Osteocyte (in vitro differentiated cells): ENCODE results near the gene ANKDD1B. TPM values are rescaled to one million over a fixed set of nuclear protein-coding genes. Genes with fewer than 3 reads are reported as not detected.

ENCODE experiments used
- DNase-seq: peaks from one replicate; pipeline ENCODE4 v3.0.0; 2021; ENCODE audit warnings: mixed read lengths; ENCODE audit not compliant: unreplicated experiment; ENCODE audit errors: extremely low spot score
- H3K27ac Mint-ChIP-seq: one replicate; pipeline ENCODE4 v1.8.0; 2021; ENCODE audit warnings: mild to moderate bottlenecking, mixed read lengths; ENCODE audit not compliant: unreplicated experiment
- H3K27me3 Mint-ChIP-seq: one replicate; pipeline ENCODE4 v1.8.0; 2021; ENCODE audit warnings: mixed read lengths; ENCODE audit not compliant: unreplicated experiment
- H3K36me3 Mint-ChIP-seq: one replicate; pipeline ENCODE4 v1.8.0; 2021; ENCODE audit warnings: mixed read lengths; ENCODE audit not compliant: unreplicated experiment
- H3K4me1 Mint-ChIP-seq: one replicate; pipeline ENCODE4 v1.8.0; 2021; ENCODE audit warnings: mixed read lengths; ENCODE audit not compliant: unreplicated experiment
- H3K4me3 Mint-ChIP-seq: one replicate; pipeline ENCODE4 v1.8.0; 2021; ENCODE audit warnings: mild to moderate bottlenecking, moderate library complexity, mixed read lengths; ENCODE audit not compliant: unreplicated experiment
- H3K9me3 Mint-ChIP-seq: one replicate; pipeline ENCODE4 v1.8.0; 2021; ENCODE audit warnings: mixed read lengths; ENCODE audit not compliant: unreplicated experiment
- total RNA-seq: library from RNA; stranded (reverse); gene quantifications from 2 replicates; pipeline ENCODE4 v1.2.1, GENCODE V29; 2021
- TF ChIP-seq, protein P1 (sequence below): fragments of 200-600 bp; sonication (generic); IDR thresholded peaks from 2 replicates; pipeline ENCODE4 v1.5.0; 2021; ENCODE audit warnings: antibody characterized with exemption, mild to moderate bottlenecking, moderate library complexity

Gene ANKDD1B
- total RNA-seq, 1 donor from 2014 or later: 0.67 TPM

DNA sequence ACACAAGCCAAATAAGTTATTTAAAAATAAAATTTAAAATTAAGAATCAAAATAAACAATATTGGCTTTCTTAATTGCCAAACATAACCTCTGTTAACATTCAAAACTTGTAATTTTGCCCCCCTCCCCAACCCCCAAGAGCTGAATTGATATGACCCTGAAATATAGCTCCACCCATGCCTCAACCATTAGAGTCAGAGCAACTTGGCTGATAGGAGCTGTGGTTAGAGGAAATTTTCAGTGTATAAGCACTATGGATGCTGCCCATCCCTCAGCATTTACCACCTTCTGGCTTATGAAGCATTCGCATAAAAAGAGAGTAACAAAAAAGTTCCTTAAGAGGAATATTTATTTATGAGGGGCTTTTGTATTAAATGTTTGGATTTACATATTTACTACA, 99.9 kb downstream of the ANKDD1B start:
- no peak overlapping the region for H3K27ac Mint-ChIP-seq
- peaks cover 12% of the 10 kb centered on the region for H3K4me1 Mint-ChIP-seq
- H3K27me3 Mint-ChIP-seq: no peaks in the 10 kb centered on the region
- TF ChIP-seq, protein P1, sequence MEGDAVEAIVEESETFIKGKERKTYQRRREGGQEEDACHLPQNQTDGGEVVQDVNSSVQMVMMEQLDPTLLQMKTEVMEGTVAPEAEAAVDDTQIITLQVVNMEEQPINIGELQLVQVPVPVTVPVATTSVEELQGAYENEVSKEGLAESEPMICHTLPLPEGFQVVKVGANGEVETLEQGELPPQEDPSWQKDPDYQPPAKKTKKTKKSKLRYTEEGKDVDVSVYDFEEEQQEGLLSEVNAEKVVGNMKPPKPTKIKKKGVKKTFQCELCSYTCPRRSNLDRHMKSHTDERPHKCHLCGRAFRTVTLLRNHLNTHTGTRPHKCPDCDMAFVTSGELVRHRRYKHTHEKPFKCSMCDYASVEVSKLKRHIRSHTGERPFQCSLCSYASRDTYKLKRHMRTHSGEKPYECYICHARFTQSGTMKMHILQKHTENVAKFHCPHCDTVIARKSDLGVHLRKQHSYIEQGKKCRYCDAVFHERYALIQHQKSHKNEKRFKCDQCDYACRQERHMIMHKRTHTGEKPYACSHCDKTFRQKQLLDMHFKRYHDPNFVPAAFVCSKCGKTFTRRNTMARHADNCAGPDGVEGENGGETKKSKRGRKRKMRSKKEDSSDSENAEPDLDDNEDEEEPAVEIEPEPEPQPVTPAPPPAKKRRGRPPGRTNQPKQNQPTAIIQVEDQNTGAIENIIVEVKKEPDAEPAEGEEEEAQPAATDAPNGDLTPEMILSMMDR: no peak
- H3K9me3 Mint-ChIP-seq: no peaks in the 10 kb centered on the region
- peaks cover 6% of the 10 kb centered on the region for H3K36me3 Mint-ChIP-seq
- no peak overlapping the region for H3K4me3 Mint-ChIP-seq
- no peak for DNase-seq

DNA sequence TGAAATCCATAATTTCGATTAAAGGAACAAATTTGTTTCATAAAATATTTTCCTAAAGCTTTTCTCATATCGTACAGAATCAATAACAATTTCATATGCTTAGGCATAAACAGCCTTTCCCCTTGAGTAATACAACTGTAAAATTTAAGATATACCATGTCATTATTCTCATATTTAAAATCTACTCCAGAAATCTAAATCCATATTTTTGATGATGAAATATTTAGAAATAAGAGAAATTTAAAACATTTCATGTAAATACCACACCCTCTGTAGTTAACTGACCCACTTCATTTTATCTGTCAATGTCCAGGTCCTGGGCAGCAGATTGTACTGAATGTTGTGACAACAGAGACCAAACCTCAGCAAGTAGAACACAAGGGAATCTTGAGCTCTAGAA, 100.8 kb downstream of the ANKDD1B start:
- TF ChIP-seq, protein P1: no peak
- H3K27me3 Mint-ChIP-seq: no peaks in the 10 kb centered on the region
- H3K4me3 Mint-ChIP-seq: no peak overlapping the region

DNA sequence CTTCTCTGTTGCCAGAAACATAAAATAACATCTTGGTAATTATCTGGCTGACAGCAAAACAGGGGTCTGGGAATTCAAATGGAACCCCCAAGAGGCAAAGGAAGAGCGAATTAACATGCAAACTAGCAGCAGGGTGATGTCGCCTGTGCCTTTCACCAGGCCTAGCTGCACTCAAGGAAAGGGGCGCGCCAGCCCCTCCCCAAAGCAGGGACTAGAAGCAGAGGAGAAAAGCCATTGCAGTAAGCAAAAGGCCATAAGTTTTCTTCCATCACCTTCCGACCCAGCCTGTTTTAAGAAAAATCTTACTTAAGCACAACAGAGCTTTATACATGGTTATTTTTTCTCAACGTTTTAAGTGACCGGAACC, 105.4 kb downstream of the ANKDD1B start:
- Mint-ChIP-seq H3K27me3 (peaks cover 19% of the 10 kb centered on the region), H3K4me1 (peaks cover 24% of the 10 kb centered on the region), H3K9me3 (no peaks in the 10 kb centered on the region), H3K36me3 (peaks cover 6% of the 10 kb centered on the region), H3K4me3 (peak overlapping the region; percentile 100), H3K27ac (peak overlapping the region; percentile 98)
- DNase-seq: no peak
- TF ChIP-seq, protein P1: no peak

More for the DNA sequence above, 100.8 kb downstream of the ANKDD1B start:
- H3K4me1 Mint-ChIP-seq: peaks cover 20% of the 10 kb centered on the region
- no peaks in the 10 kb centered on the region for H3K9me3 Mint-ChIP-seq
- H3K36me3 Mint-ChIP-seq: peaks cover 6% of the 10 kb centered on the region
- H3K27ac Mint-ChIP-seq: no peak overlapping the region
- no peak for DNase-seq

DNA sequence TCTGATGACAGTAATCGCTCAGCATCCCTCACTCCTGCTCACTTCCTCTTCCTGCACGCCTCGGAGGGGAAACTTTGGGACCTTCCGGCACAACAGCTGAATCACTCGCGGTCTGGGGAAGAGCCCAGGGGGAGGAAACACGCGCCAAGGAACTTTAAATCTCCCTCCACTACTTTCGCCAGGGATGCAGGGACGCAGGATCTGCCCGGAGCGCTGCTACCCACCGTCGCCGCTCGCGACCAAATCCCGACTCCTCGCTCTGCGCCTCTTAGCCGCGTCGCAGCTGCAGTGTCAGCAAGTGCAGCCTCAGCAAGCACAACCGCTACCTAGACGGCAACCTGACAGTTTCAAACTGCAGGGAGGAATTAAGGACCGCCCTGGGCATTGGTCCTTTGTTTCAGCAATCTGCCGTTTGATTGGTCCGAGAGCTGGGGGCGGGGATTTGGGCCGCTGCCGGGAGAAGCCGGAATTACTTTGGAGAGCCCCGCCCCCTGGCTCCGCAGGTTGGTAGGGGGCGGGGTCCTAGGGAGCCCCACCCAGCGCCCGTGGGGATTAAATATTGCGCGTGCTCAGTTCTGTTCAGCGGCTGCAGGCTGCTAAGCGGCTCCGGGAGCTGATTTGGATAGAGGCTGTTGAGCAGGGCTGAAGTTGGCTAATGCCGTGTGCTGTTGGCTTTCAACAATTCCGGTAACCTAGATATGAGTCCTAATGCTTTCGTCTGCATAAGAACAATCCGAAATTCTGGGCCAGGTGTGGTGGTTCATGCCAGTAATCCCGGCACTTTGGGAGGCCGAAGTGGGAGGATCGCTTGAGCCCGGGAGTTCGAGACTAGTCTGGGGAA, 106.0 kb downstream of the ANKDD1B start, which contains the start of gene POC5:
TSS of gene POC5 (minus strand) at position 356 of the 841 bp plus-strand sequence. CDS start 4,500 bp downstream, outside the sequence.
- Mint-ChIP-seq H3K4me1 (peaks cover 24% of the 10 kb centered on the region), H3K36me3 (peaks cover 6% of the 10 kb centered on the region), H3K27me3 (peaks cover 23% of the 10 kb centered on the region), H3K27ac (peak within 1 kb of the TSS; percentile 98), H3K9me3 (no peaks in the 10 kb centered on the region), H3K4me3 (peak within 1 kb of the TSS; percentile 100)
- TF ChIP-seq, protein P1: no peak
- DNase-seq: peak; percentile 99

- H3K9me3 Mint-ChIP-seq: no peaks in the 10 kb centered on the region
- TF ChIP-seq, protein P1: no peak
- DNase-seq: no peak
- peaks cover 14% of the 10 kb centered on the region for H3K4me1 Mint-ChIP-seq
- no peak overlapping the region for H3K4me3 Mint-ChIP-seq
- no peaks in the 10 kb centered on the region for H3K36me3 Mint-ChIP-seq
- H3K27ac Mint-ChIP-seq: no peak overlapping the region
- H3K27me3 Mint-ChIP-seq: peaks cover 36% of the 10 kb centered on the region
Observed at GRCh38 chr5:75720882-75721281, 109.6 kb downstream of the ANKDD1B start.
